H1 (cell line): ENCODE results near the gene C11orf58. TPM values are rescaled to one million over a fixed set of nuclear protein-coding genes. Genes with fewer than 3 reads are reported as not detected.

Experiments used
- CTCF ChIA-PET: fragments of 300-600 bp; sonication (Branson Sonifier 250); formaldehyde crosslinking; loops from one replicate; lab custom pipeline; 2021; ENCODE audit not compliant: partially characterized antibody; lab: Charles Lee
- POLR2A ChIA-PET: fragments of 300-600 bp; sonication (Branson Sonifier 250); formaldehyde crosslinking; loops from one replicate; lab custom pipeline; 2021; ENCODE audit warnings: inconsistent platforms; ENCODE audit not compliant: partially characterized antibody; lab: Charles Lee
- DNase-seq, 2 experiments: peaks; one replicate each; pipeline versions ENCODE4 v3.0.0 to v3.0.0-alpha.2; 2010 to 2022; ENCODE audit warnings: low spot score in 2 of 2, low read depth in 1 of 2, mixed read lengths in 1 of 2
- FAIRE-seq: peaks from 2 replicates; lab custom pipeline; 2011; peaks lifted over from hg19 to GRCh38; lab: Jason Lieb, UNC
- H2AFZ ChIP-seq: 2 replicates; pipeline ENCODE4 v1.8.1; 2012; ENCODE audit warnings: low read length, inconsistent platforms
- H2AK5ac ChIP-seq: 2 replicates; pipeline ENCODE4 v1.6.1; 2013; ENCODE audit warnings: low read depth, low read length
- H2BK120ac ChIP-seq: replicated peaks from 2 replicates; pipeline ENCODE3; 2013; ENCODE audit warnings: low read depth, low read length, inconsistent platforms
- H2BK12ac ChIP-seq: 2 replicates; pipeline ENCODE4 v1.6.1; 2013; ENCODE audit warnings: low read depth, low read length
- H2BK15ac ChIP-seq: 2 replicates; pipeline ENCODE4 v1.6.1; 2013; ENCODE audit warnings: low read length
- H2BK20ac ChIP-seq: 2 replicates; pipeline ENCODE4 v1.6.1; 2013; ENCODE audit warnings: low read length
- H2BK5ac ChIP-seq: 2 replicates; pipeline ENCODE4 v1.6.1; 2013; ENCODE audit warnings: low read depth, low read length
- H3K14ac ChIP-seq: 2 replicates; pipeline ENCODE4 v1.6.1; 2013; ENCODE audit warnings: inconsistent platforms; ENCODE audit not compliant: insufficient read length
- H3K18ac ChIP-seq: 2 replicates; pipeline ENCODE4 v1.6.1; 2013; ENCODE audit warnings: low read length; ENCODE audit errors: extremely low read depth
- H3K23ac ChIP-seq: 2 replicates; pipeline ENCODE4 v1.6.1; 2013; ENCODE audit warnings: inconsistent platforms; ENCODE audit not compliant: insufficient read length
- H3K23me2 ChIP-seq: 2 replicates; pipeline ENCODE4 v1.6.1; 2013; ENCODE audit warnings: low read depth, low read length
- H3K27ac ChIP-seq: 2 replicates; pipeline ENCODE4 v1.6.1; 2011; ENCODE audit warnings: low read depth, low read length, inconsistent platforms
- H3K27me3 ChIP-seq, 4 experiments: replicated peaks in 1 of 4; 1 replicate in 1 of 4; 2 replicates in 3 of 4; pipeline versions ENCODE4 v1.6.1 to v1.8.1; 2011 to 2013; ENCODE audit warnings: low read length in 3 of 4, mild to moderate bottlenecking in 3 of 4, inconsistent platforms in 2 of 4, mixed read lengths in 2 of 4, moderate library complexity in 1 of 4; ENCODE audit not compliant: control insufficient read depth in 3 of 4, insufficient read depth in 3 of 4; ENCODE audit errors: extremely low read depth in 1 of 4
- H3K36me3 ChIP-seq, 4 experiments: 2 replicates each; pipeline versions ENCODE4 v1.6.1 to v1.8.1; 2011 to 2013; ENCODE audit warnings: mild to moderate bottlenecking in 4 of 4, low read length in 3 of 4, moderate library complexity in 2 of 4, control low read depth in 1 of 4, inconsistent platforms in 1 of 4; ENCODE audit not compliant: insufficient read depth in 4 of 4, control insufficient read depth in 2 of 4
- H3K4ac ChIP-seq: replicated peaks from 2 replicates; pipeline ENCODE3; 2013; ENCODE audit warnings: low read length, low read depth, mixed read lengths, inconsistent platforms; ENCODE audit not compliant: insufficient read length
- H3K4me1 ChIP-seq, 4 experiments: replicated peaks in 1 of 4; 1 replicate in 1 of 4; 2 replicates in 3 of 4; pipeline versions ENCODE4 v1.6.1 to v1.8.1; 2011 to 2013; ENCODE audit warnings: low read length in 3 of 4, inconsistent platforms in 2 of 4, mixed read lengths in 1 of 4; ENCODE audit not compliant: insufficient read depth in 4 of 4, control insufficient read depth in 3 of 4
- H3K4me2 ChIP-seq, 2 experiments: 2 replicates each; pipeline versions ENCODE4 v1.6.1 to v1.8.1; 2011 to 2013; ENCODE audit warnings: low read depth in 2 of 2, low read length in 2 of 2, control low read depth in 1 of 2, inconsistent platforms in 1 of 2, mild to moderate bottlenecking in 1 of 2; ENCODE audit not compliant: insufficient read depth in 1 of 2
- H3K4me3 ChIP-seq, 4 experiments: fragments of 200-600, 300-600 bp in 1 of 4; sonication (generic), shearing (Covaris generic), sonication (Bioruptor Twin) in 1 of 4; 2 replicates each; pipeline versions ENCODE4 v1.5.1 to v1.8.1; 2011 to 2016; ENCODE audit warnings: low read length in 4 of 4, low read depth in 3 of 4, control low read depth in 2 of 4, inconsistent platforms in 2 of 4, mild to moderate bottlenecking in 2 of 4, mixed read lengths in 1 of 4, moderate library complexity in 1 of 4; ENCODE audit not compliant: insufficient read depth in 2 of 4; ENCODE audit errors: extremely low read depth in 1 of 4
- H3K56ac ChIP-seq: replicated peaks from 2 replicates; pipeline ENCODE3; 2013; ENCODE audit warnings: low read depth, mild to moderate bottlenecking, mixed read lengths, low read length, inconsistent platforms; ENCODE audit not compliant: insufficient read length
- H3K79me1 ChIP-seq: 2 replicates; pipeline ENCODE4 v1.6.1; 2013; ENCODE audit warnings: low read depth, low read length, control low read depth
- H3K79me2 ChIP-seq, 2 experiments: 2 replicates each; pipeline versions ENCODE4 v1.6.1 to v1.8.1; 2012 to 2013; ENCODE audit warnings: low read length in 2 of 2, mild to moderate bottlenecking in 2 of 2, inconsistent platforms in 1 of 2; ENCODE audit not compliant: insufficient read depth in 2 of 2, control insufficient read depth in 1 of 2
- H3K9ac ChIP-seq, 4 experiments: replicated peaks in 1 of 4; 1 replicate in 1 of 4; 2 replicates in 3 of 4; pipeline versions ENCODE4 v1.6.1 to v1.8.1; 2011 to 2013; ENCODE audit warnings: low read depth in 3 of 4, low read length in 3 of 4, control low read depth in 2 of 4, mild to moderate bottlenecking in 2 of 4, moderate library complexity in 2 of 4, inconsistent platforms in 1 of 4; ENCODE audit errors: extremely low read depth in 1 of 4
- H3K9me3 ChIP-seq, 2 experiments: 2 replicates each; pipeline versions ENCODE4 v1.6.1 to v1.8.1; 2012 to 2013; ENCODE audit warnings: mild to moderate bottlenecking in 2 of 2, moderate library complexity in 2 of 2, control low read depth in 1 of 2, inconsistent platforms in 1 of 2, low read depth in 1 of 2, low read length in 1 of 2, mixed read lengths in 1 of 2; ENCODE audit not compliant: insufficient read depth in 2 of 2
- H4K20me1 ChIP-seq, 2 experiments: replicated peaks in 1 of 2; 2 replicates each; pipeline versions ENCODE3 to v1.8.1; 2011 to 2013; ENCODE audit warnings: inconsistent platforms in 2 of 2, low read length in 2 of 2, mild to moderate bottlenecking in 1 of 2; ENCODE audit not compliant: insufficient read depth in 2 of 2, control insufficient read depth in 1 of 2
- H4K5ac ChIP-seq: 2 replicates; pipeline ENCODE4 v1.6.1; 2013; ENCODE audit warnings: low read length, low read depth, mixed read lengths, inconsistent platforms; ENCODE audit not compliant: insufficient read length
- H4K8ac ChIP-seq: 2 replicates; pipeline ENCODE4 v1.8.0; 2013; ENCODE audit warnings: mild to moderate bottlenecking, moderate library complexity, low read length, inconsistent platforms; ENCODE audit not compliant: insufficient read depth; ENCODE audit errors: extremely low read depth
- H4K91ac ChIP-seq: replicated peaks from 2 replicates; pipeline ENCODE3; 2013; ENCODE audit warnings: low read length, mixed read lengths, inconsistent platforms; ENCODE audit not compliant: insufficient read length
- ASH2L ChIP-seq: fragments of 200-600, 300-600 bp; sonication (generic); IDR thresholded peaks from one replicate; pipeline ENCODE4 v1.7.1; 2017; ENCODE audit warnings: low read length
- CTCF ChIP-seq, 3 experiments: IDR thresholded peaks; 1 replicate in 2 of 3; 2 replicates in 1 of 3; pipeline versions ENCODE4 v1.5.1 to v1.6.1; 2011; ENCODE audit warnings: low read length in 3 of 3, mild to moderate bottlenecking in 3 of 3, inconsistent platforms in 2 of 3, low read depth in 1 of 3, moderate library complexity in 1 of 3; ENCODE audit not compliant: insufficient read depth in 1 of 3; ENCODE audit errors: control extremely low read depth in 1 of 3
- EGR1 ChIP-seq: IDR thresholded peaks from 2 replicates; pipeline ENCODE4 v1.6.1; 2011; ENCODE audit warnings: low read depth, low read length, borderline replicate concordance
- GTF2F1 ChIP-seq: IDR thresholded peaks from 2 replicates; pipeline ENCODE4 v1.6.1; 2012; ENCODE audit warnings: low read depth, low read length, improper control_type of control experiment, borderline replicate concordance
- KDM4A ChIP-seq: IDR thresholded peaks from one replicate; pipeline ENCODE4 v1.7.1; 2012; ENCODE audit warnings: low read depth, mild to moderate bottlenecking, moderate library complexity, low read length, inconsistent platforms; ENCODE audit not compliant: severe bottlenecking
- RXRA ChIP-seq: IDR thresholded peaks from 2 replicates; pipeline ENCODE4 v1.6.1; 2011; ENCODE audit warnings: low read depth, mild to moderate bottlenecking, low read length, moderate library complexity; ENCODE audit not compliant: insufficient read depth
- TBP ChIP-seq: IDR thresholded peaks from 2 replicates; pipeline ENCODE4 v1.6.1; 2011; ENCODE audit warnings: low read depth, low read length, improper control_type of control experiment
- WGBS, 2 experiments: shearing (Covaris generic) in 1 of 2; methylation state at CpG; one replicate each; pipeline versions ENCODE4 v1.1.6 to v1.1.7; 2013 to 2015; ENCODE audit warnings: low lambda C conversion rate in 2 of 2, mixed read lengths in 2 of 2, inconsistent platforms in 1 of 2, low coverage in 1 of 2, missing lambda C conversion rate in 1 of 2; ENCODE audit not compliant: insufficient replicate concordance in 2 of 2, insufficient coverage in 1 of 2, insufficient read length in 1 of 2; ENCODE audit errors: extremely low coverage in 1 of 2, missing lambda C conversion rate in 1 of 2; 5-methylcytosine and 5-hydroxymethylcytosine counted together
- polyA plus RNA-seq, 7 experiments: library from polyadenylated mRNA; depleted of rRNA in 3 of 7; stranded (reverse) in 5 of 7; unstranded in 2 of 7; fragments of >200 nt in 5 of 7; fragments of 200-250 nt in 2 of 7; gene quantifications; 1 replicate in 5 of 7; 2 replicates in 1 of 7; 4 replicates in 1 of 7; pipeline versions ENCODE4 v1.2.1 to v1.2.3, GENCODE V29; 2011 to 2013; ENCODE audit warnings: missing spikeins in 2 of 7, mixed read lengths in 2 of 7
- total RNA-seq: library from RNA; stranded (reverse); fragmentation: NEBNext Ultra II Directional; extraction: Animal tissue kit (Norgen Biotek cat#: 25700); gene quantifications from 2 replicates; pipeline ENCODE4 v1.2.1, GENCODE V29; 2021
- TF ChIP-seq, protein P1 (sequence below): IDR thresholded peaks from 2 replicates; pipeline ENCODE4 v1.6.1; 2012; ENCODE audit warnings: inconsistent platforms

C11orf58 gene
- total and polyA plus RNA-seq, 2 of the 8 experiments (the other 6 are each of a cell fraction or from before 2014, with no cell fraction given) = 70.7 to 181 TPM

DNA sequence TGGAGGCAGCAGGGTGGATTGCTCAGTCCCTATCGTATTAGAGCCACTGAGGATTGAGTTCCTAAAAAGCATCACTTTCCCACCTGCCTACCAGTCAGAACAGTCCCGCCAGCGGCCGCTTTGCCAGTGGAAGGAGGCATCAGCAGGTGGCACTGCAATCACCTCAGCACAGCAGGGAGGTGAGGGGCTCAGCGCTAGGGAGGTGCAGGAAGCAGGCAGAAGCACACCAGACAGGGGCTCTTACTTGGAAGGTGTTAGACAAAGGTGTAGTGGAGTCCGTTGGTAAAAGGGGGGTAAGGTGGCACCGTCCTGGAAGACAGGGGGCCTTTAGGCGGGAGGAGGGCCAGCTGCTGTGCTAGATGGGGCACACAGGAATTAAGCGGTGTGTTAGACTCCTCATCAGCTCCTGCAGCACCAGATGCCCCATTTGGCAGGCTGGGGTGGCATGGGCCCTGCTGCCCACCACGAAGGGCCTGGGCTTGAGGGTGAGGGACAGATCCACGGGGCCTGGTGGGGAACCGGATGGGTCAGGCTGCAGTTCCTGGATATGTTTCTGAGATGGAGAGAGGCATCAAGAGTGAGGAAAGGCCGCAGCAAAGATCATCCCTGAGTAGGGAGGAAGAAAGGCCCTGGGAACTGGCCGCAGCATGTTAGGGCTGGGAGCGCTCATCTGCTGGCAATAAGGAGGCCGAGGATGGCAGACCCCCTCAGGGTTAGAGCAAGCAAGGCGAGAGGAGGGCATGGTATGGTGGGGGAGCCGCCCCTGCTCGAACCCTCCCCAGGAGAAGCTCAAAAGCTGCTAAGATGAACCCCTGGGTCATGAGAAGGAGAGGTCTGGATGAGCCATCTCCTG is 42.5 kb downstream of the C11orf58 start:
- no peak for DNase-seq
- WGBS, 2 experiments = 80% methylated on average over 19 of the region's 19 CpGs; no CpG with 5 or more reads in 1 of the 2 experiments
- no peak for FAIRE-seq

More for the DNA sequence above, 42.5 kb downstream of the C11orf58 start:
- no peaks in the 10 kb centered on the region for H3K79me2 ChIP-seq
- TF ChIP-seq, protein P1, sequence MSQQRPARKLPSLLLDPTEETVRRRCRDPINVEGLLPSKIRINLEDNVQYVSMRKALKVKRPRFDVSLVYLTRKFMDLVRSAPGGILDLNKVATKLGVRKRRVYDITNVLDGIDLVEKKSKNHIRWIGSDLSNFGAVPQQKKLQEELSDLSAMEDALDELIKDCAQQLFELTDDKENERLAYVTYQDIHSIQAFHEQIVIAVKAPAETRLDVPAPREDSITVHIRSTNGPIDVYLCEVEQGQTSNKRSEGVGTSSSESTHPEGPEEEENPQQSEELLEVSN = no peak
- TF ChIP-seq CTCF (IDR thresholded peaks at IDR 0.05; ENCODE audit: control extremely low read depth in 1 of 3, insufficient read depth in 1 of 3, low read depth in 1 of 3, low read length in 3 of 3) (peak in 2 of 3 experiments; percentile 5 to 14; a peak in 2 of 4 replicates), RXRA (no peak), GTF2F1 (no peak), EGR1 (no peak), TBP (no peak), ASH2L (no peak), KDM4A (no peak)
- TF ChIP-seq, all 59 proteins: peak for 1
- Histone ChIP-seq H3K4me3 (no peak overlapping the region), H2AFZ (no peak overlapping the region), H3K36me3 (peaks cover 0 to 4% (median 0%) of the 10 kb centered on the region in 4 experiments; a peak in 1 of 8 replicates), H3K14ac (no peak overlapping the region), H3K27me3 (no peaks in the 10 kb centered on the region), H2BK15ac (no peak overlapping the region), H3K4me2 (no peak overlapping the region), H3K23me2 (peaks cover 3% of the 10 kb centered on the region; the same call in 1 of the 2 replicates), H2BK12ac (no peak overlapping the region), H2AK5ac (no peak overlapping the region), H3K27ac (no peak overlapping the region), H3K23ac (no peak overlapping the region), H4K20me1 (no peaks in the 10 kb centered on the region), H3K9me3 (no peaks in the 10 kb centered on the region), H3K4ac (no peak overlapping the region), H2BK120ac (no peak overlapping the region), H3K79me1 (no peaks in the 10 kb centered on the region), H4K5ac (no peak overlapping the region), H3K18ac (no peak overlapping the region), H3K4me1 (no peaks in the 10 kb centered on the region; a peak in 1 of 7 replicates), H2BK20ac (no peak overlapping the region), H3K56ac (no peak overlapping the region), H4K91ac (no peak overlapping the region), H3K9ac (no peak overlapping the region), H4K8ac (no peak overlapping the region; the same call in 1 of the 2 replicates), H2BK5ac (no peak overlapping the region)
- CTCF ChIA-PET = interaction anchor here (0.8 to 10.7 kb wide), 2 partner anchors 10 to 282 kb away, joined by 3 to 119 read pairs; no protein-coding TSS in a partner anchor
- POLR2A ChIA-PET = no interaction called here
